Testis (tissue), 3 donors: ENCODE measurements around the gene MATCAP1. TPM values are rescaled to one million over a fixed set of nuclear protein-coding genes. Genes with fewer than 3 reads are reported as not detected.
A peak's percentile ranks its signal among the peaks of the same experiment; 100 is the strongest.

Experiments used
- DNase-seq: peaks from one replicate; pipeline ENCODE4 v3.0.0-alpha.2; 2019
- H3K27ac ChIP-seq, 2 donors: fragments of 200-600 bp; sonication (generic); one replicate each; pipeline ENCODE4 v1.5.1; 2019
- H3K27me3 ChIP-seq: fragments of 200-600 bp; sonication (generic); one replicate; pipeline ENCODE4 v1.5.1; 2019
- H3K36me3 ChIP-seq: fragments of 200-600 bp; sonication (generic); one replicate; pipeline ENCODE4 v1.5.1; 2017; ENCODE audit warnings: low read depth; ENCODE audit errors: missing control alignments
- H3K4me1 ChIP-seq: fragments of 200-600 bp; sonication (generic); one replicate; pipeline ENCODE4 v1.5.1; 2019
- H3K4me3 ChIP-seq, 2 donors: fragments of 200-600 bp; sonication (generic); one replicate each; pipeline ENCODE4 v1.5.1; 2017 to 2019
- H3K9me3 ChIP-seq: fragments of 200-600 bp; sonication (generic); one replicate; pipeline ENCODE4 v1.5.1; 2017
- CTCF ChIP-seq, 3 experiments: fragments of 450-650 bp in 2 of 3; fragments of 200-600 bp in 1 of 3; sonication (generic) in 1 of 3; IDR thresholded peaks; one replicate each; pipeline ENCODE4 v1.5.1; 2016 to 2019; ENCODE audit warnings: antibody characterized with exemption in 3 of 3, mild to moderate bottlenecking in 2 of 3, moderate library complexity in 1 of 3
- POLR2A ChIP-seq: fragments of 450-650 bp; IDR thresholded peaks from one replicate; pipeline ENCODE4 v1.6.1; 2017; ENCODE audit warnings: antibody characterized with exemption, mild to moderate bottlenecking, moderate library complexity
- WGBS, 2 donors: methylation state at CpG; one replicate each; pipeline ENCODE4 v1.1.5; 2018; 5-methylcytosine and 5-hydroxymethylcytosine counted together
- intact Hi-C: fragments of 100-400 bp; cut with DNase I; formaldehyde crosslinking; loops from one replicate; pipeline ENCODE4 v1.15.1; 2023; ENCODE audit warnings: low total_unique reads
- polyA plus RNA-seq: library from polyadenylated mRNA; stranded (reverse); fragments of 350-450 nt; fragmentation: Illumina TruSeq; extraction: RNeasy Lipid Tissue Mini Kit (QIAGEN cat#74804); gene quantifications from one replicate; pipeline ENCODE4 v1.2.3, GENCODE V29; 2014; ENCODE audit warnings: low read depth, low replicate concordance; ENCODE audit not compliant: insufficient read depth
- total RNA-seq, 2 donors: library from RNA; depleted of rRNA; stranded (reverse); fragments of >200 nt; gene quantifications; one replicate each; pipeline ENCODE4 v1.2.3, GENCODE V29; 2016

The MATCAP1 gene
- total and polyA plus RNA-seq, 3 donors from 2014 or later, result 44.6 to 89.4 (median 65.1) TPM

GRCh38 chr16:67196881-67197280 lies 13.1 kb upstream of the MATCAP1 start:
- Histone ChIP-seq H3K4me1 (peaks cover 34% of the 10 kb centered on the region), H3K27me3 (no peaks in the 10 kb centered on the region), H3K27ac (no peak overlapping the region), H3K36me3 (no peaks in the 10 kb centered on the region), H3K9me3 (no peaks in the 10 kb centered on the region), H3K4me3 (no peak overlapping the region)
- DNase-seq, result no peak
- WGBS, 2 donors, result 100% methylated on average over 1 of the region's 1 CpG
- intact Hi-C loops, result no loop called here
- no peak for TF ChIP-seq POLR2A
- TF ChIP-seq CTCF (IDR thresholded peaks at IDR 0.05), result no peak

GRCh38 chr16:67195676-67196075 lies 11.9 kb upstream of the MATCAP1 start:
- TF ChIP-seq CTCF (IDR thresholded peaks at IDR 0.05), result no peak
- no peak for TF ChIP-seq POLR2A
- no peaks in the 10 kb centered on the region for H3K36me3 ChIP-seq
- H3K4me1 ChIP-seq, result peaks cover 43% of the 10 kb centered on the region
- no peaks in the 10 kb centered on the region for H3K27me3 ChIP-seq
- no peak overlapping the region for H3K27ac ChIP-seq
- WGBS, 2 donors, result 73% methylated on average over 4 to 5 of the region's 5 CpGs
- no peak for DNase-seq
- no peak overlapping the region for H3K4me3 ChIP-seq
- no peaks in the 10 kb centered on the region for H3K9me3 ChIP-seq
- intact Hi-C loops, result no loop called here

DNA sequence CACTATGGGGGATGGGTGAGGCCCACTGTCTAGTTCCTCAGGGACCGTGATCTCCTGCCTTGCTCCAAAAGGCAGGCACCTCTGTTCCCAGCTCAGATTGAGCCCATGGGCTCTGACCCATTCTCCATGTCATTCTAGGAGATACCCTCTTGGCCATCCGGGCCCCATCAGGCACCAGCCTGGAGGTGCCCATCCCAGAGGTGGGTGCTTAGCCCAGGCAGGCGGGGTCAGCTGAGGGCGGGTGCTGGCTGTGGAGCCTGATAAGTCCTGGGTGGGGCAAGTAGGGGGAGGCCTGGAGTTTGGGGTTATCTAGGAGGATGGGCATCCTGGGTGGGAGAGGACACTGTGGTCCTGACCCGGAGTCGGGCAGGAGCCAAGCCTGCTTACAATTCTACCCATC lies 10.5 kb upstream of the MATCAP1 start:
- no peak for DNase-seq
- WGBS, 2 donors, result 93 to 95% methylated on average over 3 to 6 of the region's 6 CpGs
- H3K9me3 ChIP-seq, result no peaks in the 10 kb centered on the region
- H3K4me3 ChIP-seq, result no peak overlapping the region
- intact Hi-C loops, result no loop called here
- no peaks in the 10 kb centered on the region for H3K27me3 ChIP-seq
- TF ChIP-seq CTCF (IDR thresholded peaks at IDR 0.05) (no peak), POLR2A (no peak)
- no peaks in the 10 kb centered on the region for H3K36me3 ChIP-seq
- H3K27ac ChIP-seq, result no peak overlapping the region
- H3K4me1 ChIP-seq, result peaks cover 46% of the 10 kb centered on the region

DNA sequence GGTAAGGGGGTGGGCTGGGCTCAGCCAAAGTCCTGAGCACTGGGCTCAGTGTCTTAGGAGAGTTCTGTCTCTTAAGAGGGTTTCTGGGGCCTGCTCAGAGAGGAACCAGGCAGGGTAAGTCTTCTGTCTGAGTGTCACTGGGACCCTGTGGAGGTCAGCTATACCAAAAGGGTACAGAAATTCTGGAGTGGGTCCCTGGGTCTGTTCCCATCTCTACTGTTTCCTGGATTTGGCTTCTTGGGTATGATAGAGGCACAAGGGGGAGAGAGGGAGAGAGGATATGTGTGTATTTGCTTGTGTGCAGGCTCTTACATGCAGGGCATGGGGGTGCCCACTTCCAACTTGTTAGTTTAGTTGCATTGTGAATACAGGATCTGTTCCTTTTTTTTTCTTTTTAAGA lies 9.8 kb upstream of the MATCAP1 start:
- TF ChIP-seq POLR2A (no peak), CTCF (IDR thresholded peaks at IDR 0.05) (no peak)
- intact Hi-C loops, result no loop called here
- H3K27me3 ChIP-seq, result no peaks in the 10 kb centered on the region
- no peak for DNase-seq
- no peak overlapping the region for H3K4me3 ChIP-seq
- no peaks in the 10 kb centered on the region for H3K36me3 ChIP-seq
- H3K9me3 ChIP-seq, result no peaks in the 10 kb centered on the region
- H3K27ac ChIP-seq, result no peak overlapping the region
- H3K4me1 ChIP-seq, result peaks cover 39% of the 10 kb centered on the region

DNA sequence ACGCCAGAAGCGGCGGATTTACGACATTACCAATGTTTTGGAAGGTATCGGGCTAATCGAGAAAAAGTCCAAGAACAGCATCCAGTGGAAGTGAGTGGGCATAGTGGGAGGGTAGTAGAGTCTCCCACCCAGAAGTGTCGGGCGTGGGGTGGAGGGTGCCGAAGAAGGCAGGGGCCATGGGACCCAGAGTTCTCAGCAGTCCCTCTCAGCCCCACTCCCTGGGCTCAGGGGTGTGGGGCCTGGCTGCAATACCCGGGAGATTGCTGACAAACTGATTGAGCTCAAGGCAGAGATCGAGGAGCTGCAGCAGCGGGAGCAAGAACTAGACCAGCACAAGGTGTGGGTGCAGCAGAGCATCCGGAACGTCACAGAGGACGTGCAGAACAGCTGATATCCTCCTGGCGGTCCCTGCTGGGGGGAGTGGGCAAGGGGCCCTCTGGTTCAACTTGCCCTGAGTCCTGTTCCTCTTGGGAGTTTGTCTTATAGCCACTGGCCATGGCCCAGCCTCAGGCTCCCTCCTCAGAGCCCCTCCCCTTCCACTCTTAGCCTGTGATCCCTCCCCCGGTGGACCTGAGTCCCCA lies 9.1 kb upstream of the MATCAP1 start:
- Histone ChIP-seq H3K36me3 (no peaks in the 10 kb centered on the region), H3K4me1 (peaks cover 32% of the 10 kb centered on the region), H3K9me3 (no peaks in the 10 kb centered on the region), H3K27ac (peak overlapping the region; percentile 70 to 74), H3K27me3 (no peaks in the 10 kb centered on the region), H3K4me3 (peak overlapping the region; percentile 96 to 99)
- DNase-seq, result no peak
- intact Hi-C loops, result no loop called here
- 16 to 26% methylated on average over 17 of the region's 17 CpGs for WGBS, 2 donors
- TF ChIP-seq CTCF (IDR thresholded peaks at IDR 0.05) (no peak), POLR2A (no peak)
